Neuronal stem cell (in vitro differentiated cells): ENCODE measurements around the gene DNAAF8.

ENCODE experiments used
- DNase-seq: peaks from one replicate; pipeline ENCODE4 v3.0.0-alpha.2; 2013; ENCODE audit warnings: low spot score
- H2AFZ ChIP-seq: one replicate; pipeline ENCODE4 v1.6.1; 2013; ENCODE audit warnings: mild to moderate bottlenecking, low read length, inconsistent platforms
- H2AK5ac ChIP-seq: 2 replicates; pipeline ENCODE4 v1.6.1; 2013; ENCODE audit warnings: low read depth, mild to moderate bottlenecking, inconsistent platforms, low read length, moderate library complexity, mixed read lengths
- H2BK120ac ChIP-seq: 2 replicates; pipeline ENCODE4 v1.6.1; 2013; ENCODE audit warnings: low read depth, mild to moderate bottlenecking, inconsistent platforms, low read length, moderate library complexity, mixed read lengths
- H2BK12ac ChIP-seq: one replicate; pipeline ENCODE4 v1.6.1; 2013; ENCODE audit warnings: low read length, inconsistent platforms
- H2BK15ac ChIP-seq: 2 replicates; pipeline ENCODE4 v1.6.1; 2013; ENCODE audit warnings: mild to moderate bottlenecking, low read length, inconsistent platforms, mixed read lengths
- H2BK5ac ChIP-seq: one replicate; pipeline ENCODE4 v1.6.1; 2013; ENCODE audit warnings: inconsistent platforms, mild to moderate bottlenecking, low read length, moderate library complexity
- H3K14ac ChIP-seq: one replicate; pipeline ENCODE4 v1.6.1; 2013; ENCODE audit warnings: low read length, inconsistent platforms
- H3K18ac ChIP-seq: 2 replicates; pipeline ENCODE4 v1.6.1; 2013; ENCODE audit warnings: low read length, inconsistent platforms
- H3K23ac ChIP-seq: 2 replicates; pipeline ENCODE4 v1.6.1; 2013; ENCODE audit warnings: low read depth, mild to moderate bottlenecking, mixed read lengths, low read length, inconsistent platforms; ENCODE audit not compliant: poor library complexity
- H3K27ac ChIP-seq: replicated peaks from 3 replicates; pipeline ENCODE4 v1.5.1; 2013; ENCODE audit warnings: low read length, inconsistent platforms
- H3K27me3 ChIP-seq, 3 experiments: 2 replicates each; pipeline ENCODE4 v1.6.1; 2013; ENCODE audit warnings: low read length in 3 of 3, mild to moderate bottlenecking in 2 of 3, inconsistent platforms in 1 of 3, low read depth in 1 of 3, mixed read lengths in 1 of 3, moderate library complexity in 1 of 3; ENCODE audit not compliant: control insufficient read depth in 3 of 3, insufficient read depth in 3 of 3
- H3K36me3 ChIP-seq, 2 donors: replicated peaks in 1 of 2; 2 replicates each; pipeline ENCODE4 v1.6.1; 2013; ENCODE audit warnings: low read length in 2 of 2; ENCODE audit not compliant: control insufficient read depth in 2 of 2, insufficient read depth in 2 of 2
- H3K4ac ChIP-seq: 2 replicates; pipeline ENCODE4 v1.6.1; 2013; ENCODE audit warnings: inconsistent platforms, mild to moderate bottlenecking, low read length, moderate library complexity
- H3K4me1 ChIP-seq, 2 donors: 1 replicate in 1 of 2; 2 replicates in 1 of 2; pipeline ENCODE4 v1.6.1; 2013; ENCODE audit warnings: low read length in 2 of 2, low read depth in 1 of 2; ENCODE audit not compliant: control insufficient read depth in 2 of 2, insufficient read depth in 1 of 2
- H3K4me2 ChIP-seq: one replicate; pipeline ENCODE4 v1.6.1; 2013; ENCODE audit warnings: mild to moderate bottlenecking, low read length, inconsistent platforms; ENCODE audit not compliant: insufficient read depth, poor library complexity, severe bottlenecking
- H3K4me3 ChIP-seq, 2 donors: 2 replicates each; pipeline ENCODE4 v1.5.1; 2013; ENCODE audit warnings: low read length in 2 of 2, mild to moderate bottlenecking in 2 of 2, inconsistent platforms in 1 of 2, moderate library complexity in 1 of 2
- H3K79me1 ChIP-seq: one replicate; pipeline ENCODE4 v1.6.1; 2013; ENCODE audit warnings: low read depth, mild to moderate bottlenecking, inconsistent platforms, low read length, moderate library complexity
- H3K9ac ChIP-seq: one replicate; pipeline ENCODE4 v1.6.1; 2013; ENCODE audit warnings: mild to moderate bottlenecking, low read depth, low read length, inconsistent platforms; ENCODE audit not compliant: poor library complexity
- H3K9me3 ChIP-seq, 2 donors: replicated peaks in 1 of 2; 2 replicates each; pipeline versions ENCODE3 to v1.6.1; 2013; ENCODE audit warnings: low read length in 2 of 2, mild to moderate bottlenecking in 2 of 2, inconsistent platforms in 1 of 2, low read depth in 1 of 2, mixed read lengths in 1 of 2, moderate library complexity in 1 of 2; ENCODE audit not compliant: control insufficient read depth in 2 of 2, insufficient read depth in 1 of 2
- H4K8ac ChIP-seq: one replicate; pipeline ENCODE4 v1.6.1; 2013; ENCODE audit warnings: low read depth, mild to moderate bottlenecking, inconsistent platforms, low read length, moderate library complexity
- H4K91ac ChIP-seq: one replicate; pipeline ENCODE4 v1.6.1; 2013; ENCODE audit warnings: low read length, low read depth, mild to moderate bottlenecking, inconsistent platforms; ENCODE audit not compliant: poor library complexity
- WGBS, 2 donors: extraction: QIAGEN DNeasy Blood & Tissue Kit; methylation state at CpG; one replicate each; pipeline ENCODE4 v1.1.7; 2013; ENCODE audit warnings: missing lambda C conversion rate in 2 of 2, mixed read lengths in 1 of 2; ENCODE audit not compliant: insufficient read length in 2 of 2, insufficient replicate concordance in 1 of 2; ENCODE audit errors: extremely low coverage in 2 of 2; 5-methylcytosine and 5-hydroxymethylcytosine counted together

The DNAAF8 gene

DNA sequence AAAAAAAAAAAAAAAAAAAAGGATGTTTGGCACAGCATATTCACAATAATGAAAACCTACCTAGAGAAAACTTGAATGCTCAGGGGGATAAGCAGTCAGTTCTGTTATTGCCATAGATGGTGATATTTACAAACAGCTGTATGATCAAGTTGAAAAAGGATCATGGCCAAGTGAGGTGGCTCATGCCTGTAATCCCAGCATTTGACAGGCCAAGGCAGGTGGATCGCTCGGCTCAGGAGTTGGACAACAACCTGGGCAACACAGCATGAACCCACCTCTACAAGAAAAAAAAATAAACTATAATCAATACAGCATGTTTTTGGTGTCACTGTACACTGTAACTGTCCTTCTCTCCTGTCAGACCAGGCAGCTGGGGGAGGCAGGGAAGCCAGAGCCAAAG is 19.3 kb upstream of the DNAAF8 start:
- no peak overlapping the region for H3K23ac ChIP-seq
- H3K9me3 ChIP-seq = no peaks in the 10 kb centered on the region
- H4K8ac ChIP-seq = no peak overlapping the region
- H3K18ac ChIP-seq = no peak overlapping the region
- H3K4me3 ChIP-seq = no peak overlapping the region
- no peak overlapping the region for H3K14ac ChIP-seq
- no peak overlapping the region for H3K4me2 ChIP-seq
- no peak for DNase-seq
- H3K36me3 ChIP-seq = peaks cover 10 to 56% of the 10 kb centered on the region in 2 donors
- H2AFZ ChIP-seq = no peak overlapping the region
- H2BK15ac ChIP-seq = no peak overlapping the region
- H3K9ac ChIP-seq = no peak overlapping the region
- H2BK120ac ChIP-seq = no peak overlapping the region
- H4K91ac ChIP-seq = no peak overlapping the region
- no peak overlapping the region for H3K27ac ChIP-seq
- H3K27me3 ChIP-seq = no peaks in the 10 kb centered on the region
- H2BK5ac ChIP-seq = no peak overlapping the region
- H2AK5ac ChIP-seq = no peak overlapping the region
- H3K79me1 ChIP-seq = peaks cover 3% of the 10 kb centered on the region
- no peak overlapping the region for H3K4ac ChIP-seq
- no CpG with 5 or more reads among the region's 2 CpGs for WGBS, 2 donors
- no peaks in the 10 kb centered on the region for H3K4me1 ChIP-seq
- no peak overlapping the region for H2BK12ac ChIP-seq

DNA sequence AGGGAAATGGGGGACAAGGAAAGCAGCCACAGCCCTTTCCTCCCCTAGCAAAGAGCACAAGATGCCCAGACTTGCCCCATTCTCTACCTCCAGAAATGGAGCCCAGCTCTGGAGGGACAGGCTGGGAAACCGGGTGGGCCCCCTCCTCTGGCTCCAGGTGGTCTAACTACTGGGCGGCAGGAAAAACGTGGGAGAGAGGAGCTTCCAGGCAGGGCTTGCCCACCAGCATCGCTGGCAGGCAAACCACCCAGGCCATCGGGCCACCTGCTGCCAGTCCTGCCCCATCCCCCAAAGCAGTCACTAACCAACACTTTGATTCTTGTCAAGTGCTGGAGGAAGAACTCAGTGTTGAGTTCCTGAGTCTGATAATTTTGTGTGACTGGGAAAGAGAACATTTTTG is 15.9 kb upstream of the DNAAF8 start:
- H3K27ac ChIP-seq = no peak overlapping the region
- H2AFZ ChIP-seq = no peak overlapping the region
- H3K4me3 ChIP-seq = no peak overlapping the region
- H3K36me3 ChIP-seq = peaks cover 12 to 40% of the 10 kb centered on the region in 2 donors
- H4K91ac ChIP-seq = no peak overlapping the region
- H3K4me2 ChIP-seq = no peak overlapping the region
- H3K9me3 ChIP-seq = no peaks in the 10 kb centered on the region
- no peak overlapping the region for H3K23ac ChIP-seq
- no peak overlapping the region for H3K9ac ChIP-seq
- peaks cover 3% of the 10 kb centered on the region for H3K79me1 ChIP-seq
- no peak overlapping the region for H2AK5ac ChIP-seq
- H4K8ac ChIP-seq = no peak overlapping the region
- H3K27me3 ChIP-seq = no peaks in the 10 kb centered on the region
- H2BK12ac ChIP-seq = no peak overlapping the region
- H2BK5ac ChIP-seq = no peak overlapping the region
- no peak for DNase-seq
- H2BK120ac ChIP-seq = no peak overlapping the region
- no peak overlapping the region for H3K14ac ChIP-seq
- H3K4ac ChIP-seq = no peak overlapping the region
- no peak overlapping the region for H2BK15ac ChIP-seq
- H3K18ac ChIP-seq = no peak overlapping the region
- WGBS, 2 donors = no CpG with 5 or more reads among the region's 5 CpGs
- no peaks in the 10 kb centered on the region for H3K4me1 ChIP-seq

DNA sequence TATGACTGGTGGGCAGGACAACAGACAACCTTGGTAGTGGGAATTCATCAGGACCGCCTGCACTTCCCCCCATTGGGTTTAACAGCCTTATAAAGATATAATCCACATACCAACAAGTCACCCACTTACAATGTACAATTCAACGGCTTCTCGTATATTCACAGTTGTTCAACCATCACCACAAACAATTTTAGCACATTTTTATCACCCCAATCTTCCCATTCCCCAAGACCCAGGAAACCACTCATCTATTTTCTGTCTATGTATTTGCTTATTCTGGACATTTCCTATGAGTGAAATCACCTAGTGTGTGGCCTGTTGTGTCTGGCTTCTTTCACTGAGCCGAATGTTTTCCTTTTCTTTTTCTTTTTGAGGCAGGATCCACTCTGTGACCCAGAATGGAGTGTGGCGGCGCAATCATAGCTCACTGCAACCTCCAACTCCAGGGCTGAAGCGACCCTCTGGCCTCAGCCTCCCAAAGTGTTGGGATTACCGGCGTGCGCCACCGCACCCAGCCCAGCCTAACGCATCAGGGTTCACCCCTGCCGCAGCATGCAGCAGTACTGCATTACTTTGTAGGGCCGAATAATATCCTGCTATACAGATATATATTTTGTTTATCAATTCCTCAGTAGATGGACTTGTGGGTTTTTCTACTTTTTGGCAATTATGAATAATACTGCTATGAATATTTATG is 11.1 kb upstream of the DNAAF8 start:
- no peaks in the 10 kb centered on the region for H3K27me3 ChIP-seq
- H3K4ac ChIP-seq = no peak overlapping the region
- no peak overlapping the region for H3K9ac ChIP-seq
- H3K18ac ChIP-seq = no peak overlapping the region
- no peak overlapping the region for H4K91ac ChIP-seq
- H3K4me1 ChIP-seq = no peaks in the 10 kb centered on the region
- no peak overlapping the region for H2BK5ac ChIP-seq
- peaks cover 17 to 60% of the 10 kb centered on the region in 2 donors for H3K36me3 ChIP-seq
- H3K14ac ChIP-seq = no peak overlapping the region
- DNase-seq = no peak
- peak overlapping the region; percentile 65 for H3K23ac ChIP-seq
- H2BK15ac ChIP-seq = no peak overlapping the region
- no peaks in the 10 kb centered on the region for H3K9me3 ChIP-seq
- no peak overlapping the region for H2BK120ac ChIP-seq
- peaks cover 11% of the 10 kb centered on the region for H3K79me1 ChIP-seq
- no peak overlapping the region for H3K27ac ChIP-seq
- H2AK5ac ChIP-seq = no peak overlapping the region
- WGBS, 2 donors = no CpG with 5 or more reads among the region's 14 CpGs
- H3K4me3 ChIP-seq = no peak overlapping the region
- H2BK12ac ChIP-seq = no peak overlapping the region
- H2AFZ ChIP-seq = no peak overlapping the region
- no peak overlapping the region for H4K8ac ChIP-seq
- no peak overlapping the region for H3K4me2 ChIP-seq

DNA sequence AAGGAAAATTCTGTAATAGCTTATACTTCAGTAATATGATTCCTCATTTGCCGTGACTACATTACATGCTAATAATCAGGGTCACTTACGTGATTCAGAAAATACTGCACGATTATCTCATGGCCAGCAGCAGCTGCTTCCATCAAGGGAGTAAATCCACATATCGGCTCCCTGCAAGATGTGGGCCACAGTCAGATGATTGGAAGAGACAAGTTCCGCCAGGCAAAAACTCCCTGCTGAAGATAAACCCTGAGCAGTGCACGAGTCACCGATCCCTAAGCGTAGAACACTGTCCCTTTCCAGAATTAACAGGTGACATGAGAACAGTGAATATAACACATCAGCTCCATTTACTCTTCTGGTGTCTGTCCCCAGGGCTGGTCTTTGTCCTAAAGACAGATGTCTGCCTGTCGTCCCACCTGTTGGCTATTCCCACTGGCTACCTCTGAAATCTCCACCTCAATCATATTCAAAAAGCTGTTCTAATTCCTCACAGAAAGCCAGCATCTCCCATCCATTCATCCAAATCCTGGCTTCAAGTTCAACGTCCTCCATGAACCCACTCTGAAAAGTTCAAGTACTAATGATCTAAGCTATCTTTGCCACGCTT is 9.6 kb upstream of the DNAAF8 start:
- H2AK5ac ChIP-seq = no peak overlapping the region
- H3K9me3 ChIP-seq = no peaks in the 10 kb centered on the region
- H2BK5ac ChIP-seq = no peak overlapping the region
- no peak overlapping the region for H3K18ac ChIP-seq
- peaks cover 11% of the 10 kb centered on the region for H3K79me1 ChIP-seq
- no peak overlapping the region for H3K4me2 ChIP-seq
- no CpG with 5 or more reads among the region's 11 CpGs for WGBS, 2 donors
- no peak overlapping the region for H3K4me3 ChIP-seq
- H3K14ac ChIP-seq = no peak overlapping the region
- H3K36me3 ChIP-seq = peaks cover 18 to 62% of the 10 kb centered on the region in 2 donors
- no peak overlapping the region for H2BK15ac ChIP-seq
- no peak overlapping the region for H4K91ac ChIP-seq
- H4K8ac ChIP-seq = no peak overlapping the region
- H2BK120ac ChIP-seq = no peak overlapping the region
- H3K27me3 ChIP-seq = no peaks in the 10 kb centered on the region
- no peak overlapping the region for H2BK12ac ChIP-seq
- no peaks in the 10 kb centered on the region for H3K4me1 ChIP-seq
- H3K27ac ChIP-seq = no peak overlapping the region
- H3K23ac ChIP-seq = no peak overlapping the region
- H3K9ac ChIP-seq = no peak overlapping the region
- DNase-seq = no peak
- H2AFZ ChIP-seq = no peak overlapping the region
- H3K4ac ChIP-seq = no peak overlapping the region
